ENCODE data around the gene ALG14.

GRCh38 chr1:94998748-94999147 is 74.0 kb downstream of the ALG14 start:
- TF ChIP-seq BRCA1 (IDR thresholded peaks at IDR 0.05; ENCODE audit: low read depth, low read length) (no peak), POLR2AphosphoS5 (IDR thresholded peaks at IDR 0.05; ENCODE audit: low read length) (no peak), CTCF (IDR thresholded peaks at IDR 0.05 in 2 of 3, conservative IDR thresholded peaks at IDR 0.05 in 1 of 3; ENCODE audit: control insufficient read depth in 2 of 3, extremely low read depth in 1 of 3, insufficient read depth in 1 of 3, low read depth in 3 of 3, low read length in 3 of 3) (no peak), NFYB (IDR thresholded peaks at IDR 0.05; ENCODE audit: insufficient read depth, low read depth, low read length) (no peak), HDAC6 (IDR thresholded peaks at IDR 0.05; ENCODE audit: unreplicated experiment) (no peak), POLR2A (IDR thresholded peaks at IDR 0.05; ENCODE audit: low read depth, low read length) (no peak), NFXL1 (IDR thresholded peaks at IDR 0.05; ENCODE audit: borderline replicate concordance) (no peak), SUZ12 (IDR thresholded peaks at IDR 0.05; ENCODE audit: unreplicated experiment) (no peak), ZNF274 (IDR thresholded peaks at IDR 0.05; ENCODE audit: insufficient read depth, insufficient read length) (no peak), BHLHE40 (IDR thresholded peaks at IDR 0.05; ENCODE audit: borderline replicate concordance in 1 of 2, low read depth in 2 of 2, low read length in 1 of 2) (no peak)
